ENCODE data around the gene FNDC11.

- TF ChIP-seq CTCF (IDR thresholded peaks at IDR 0.05) (no peak), POLR2A (IDR thresholded peaks at IDR 0.05) (no peak)
These were observed 8.9 kb upstream of the FNDC11 start for GRCh38 chr20:63544958-63545516.
